ENCODE data around the gene SNRPN.
"Not testable (repeated sequence)": the region's sequence is repeated elsewhere in the genome, so short reads cannot be mapped to it uniquely, and the experiment has no call there.

The SNRPN gene

GRCh38 chr15:24954783-24955530 lies at the start of gene SNRPN, which contains the start of gene SNURF:
TSS of gene SNRPN (plus strand) at chr15:24954987. CDS start at chr15:24974454, 19,467 bp downstream.
TSS of gene SNURF (plus strand) at chr15:24954987. CDS start at chr15:24955049, 62 bp downstream.
- peak within 1 kb of the TSS; percentile 98 for H3K9ac ChIP-seq (ENCODE audit: low read depth, low read length)
- peaks cover 22% of the 10 kb centered on the region; the same call in 1 of the 2 replicates for H3K4me1 ChIP-seq (ENCODE audit: insufficient read depth, low read length)
- H3K9me3 ChIP-seq (ENCODE audit: insufficient read depth, low read depth, low read length): peaks cover 12% of the 10 kb centered on the region
- H3K27me3 ChIP-seq (ENCODE audit: insufficient read depth, low read length): no peaks in the 10 kb centered on the region
- H3K27ac ChIP-seq (ENCODE audit: low read length): peak within 1 kb of the TSS; percentile 91
- H3K36me3 ChIP-seq (ENCODE audit: insufficient read depth, low read depth, low read length): peaks cover 16% of the 10 kb centered on the region
- peak within 1 kb of the TSS; percentile 96 for H3K4me3 ChIP-seq (ENCODE audit: low read length)

DNA sequence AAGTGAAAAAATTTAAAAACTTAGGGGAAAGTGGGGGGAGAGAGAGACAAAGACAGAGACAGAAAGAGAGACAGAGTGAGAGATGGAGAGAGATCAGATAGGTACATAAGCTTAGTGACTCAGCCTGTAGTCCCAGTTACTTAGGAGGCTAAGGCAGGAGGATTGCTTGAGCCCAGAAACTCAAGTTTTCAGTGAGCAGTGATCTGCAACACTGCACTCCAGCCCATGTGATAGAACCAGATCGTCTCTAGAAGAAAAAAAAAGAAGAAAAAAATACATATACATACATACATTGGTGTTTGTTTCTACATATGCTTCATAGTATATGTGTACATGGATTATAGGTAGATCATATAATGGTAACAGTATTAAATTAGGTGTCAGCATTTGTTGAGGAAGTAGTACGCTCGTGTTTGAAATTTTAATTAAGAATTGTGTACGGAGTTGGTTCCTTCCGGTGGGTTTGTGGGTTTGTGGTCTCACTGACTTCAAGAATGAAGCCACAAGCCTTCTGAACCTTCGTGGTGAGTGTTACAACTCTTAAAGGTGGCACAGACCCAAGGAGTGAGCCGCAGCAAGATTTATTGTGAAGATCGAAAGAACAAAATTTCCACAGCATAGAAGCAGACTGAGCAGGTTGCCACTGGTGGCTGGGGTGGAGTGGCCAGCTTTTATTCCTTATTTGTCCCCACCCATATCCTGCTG lies 38.3 kb upstream of the SNRPN start:
- Histone ChIP-seq H3K36me3 (ENCODE audit: insufficient read depth, low read depth, low read length) (no peaks in the 10 kb centered on the region), H3K27ac (ENCODE audit: low read length) (no peak overlapping the region), H3K9ac (ENCODE audit: low read depth, low read length) (no peak overlapping the region), H3K27me3 (ENCODE audit: insufficient read depth, low read length) (no peaks in the 10 kb centered on the region), H3K4me3 (ENCODE audit: low read length) (no peak overlapping the region), H3K9me3 (ENCODE audit: insufficient read depth, low read depth, low read length) (peaks cover 8% of the 10 kb centered on the region; the same call in 1 of the 2 replicates), H3K4me1 (ENCODE audit: insufficient read depth, low read length) (peaks cover 16% of the 10 kb centered on the region)

DNA sequence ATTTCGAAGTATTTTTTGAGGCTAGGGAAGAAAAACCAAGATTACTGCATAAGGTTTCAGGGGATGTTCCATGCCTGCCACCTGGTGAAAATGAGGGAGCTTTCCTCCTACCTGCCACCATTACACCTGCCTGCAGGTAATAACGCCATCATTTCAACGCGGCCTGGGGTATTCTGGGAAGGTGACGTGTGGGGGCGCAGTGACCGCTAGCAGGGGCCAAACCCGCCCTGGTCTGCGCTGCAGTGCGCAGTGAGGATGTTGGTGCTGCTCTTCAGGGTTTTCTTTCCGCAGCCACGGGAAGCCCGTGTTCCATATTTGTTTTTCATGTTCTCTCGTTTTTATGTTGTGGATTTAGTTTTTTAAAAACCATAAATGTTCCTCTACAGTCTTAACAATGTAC lies 37.4 kb upstream of the SNRPN start:
- Histone ChIP-seq H3K4me1 (ENCODE audit: insufficient read depth, low read length) (peaks cover 16% of the 10 kb centered on the region), H3K27me3 (ENCODE audit: insufficient read depth, low read length) (no peaks in the 10 kb centered on the region), H3K4me3 (ENCODE audit: low read length) (no peak overlapping the region), H3K9me3 (ENCODE audit: insufficient read depth, low read depth, low read length) (peaks cover 8% of the 10 kb centered on the region; the same call in 1 of the 2 replicates), H3K36me3 (ENCODE audit: insufficient read depth, low read depth, low read length) (no peaks in the 10 kb centered on the region), H3K27ac (ENCODE audit: low read length) (no peak overlapping the region), H3K9ac (ENCODE audit: low read depth, low read length) (no peak overlapping the region)

DNA sequence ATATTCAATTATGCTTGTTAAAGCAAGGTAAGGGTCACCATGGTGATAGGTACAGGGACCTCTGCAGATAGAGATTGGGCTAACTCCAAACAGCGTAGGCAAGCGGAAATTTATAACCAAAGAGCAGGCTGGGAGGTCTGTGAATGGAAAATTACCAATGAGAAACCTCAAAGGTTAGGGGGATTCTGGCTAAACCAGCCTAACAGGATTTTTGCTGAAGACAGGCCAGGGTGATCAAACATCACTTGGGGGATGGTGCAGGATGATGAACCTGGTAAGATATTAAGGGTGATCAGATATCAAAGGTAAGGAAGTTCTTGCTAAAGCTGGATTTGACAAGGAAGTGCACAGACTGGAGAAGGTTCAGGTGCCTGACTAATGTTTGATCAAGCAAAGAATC lies 35.3 kb upstream of the SNRPN start:
- Histone ChIP-seq H3K9ac (ENCODE audit: low read depth, low read length) (no peak overlapping the region), H3K9me3 (ENCODE audit: insufficient read depth, low read depth, low read length) (peaks cover 8% of the 10 kb centered on the region; the same call in 1 of the 2 replicates), H3K36me3 (ENCODE audit: insufficient read depth, low read depth, low read length) (no peaks in the 10 kb centered on the region), H3K4me3 (ENCODE audit: low read length) (peak overlapping the region; percentile 42; the same call in 1 of the 2 replicates), H3K27ac (ENCODE audit: low read length) (no peak overlapping the region), H3K4me1 (ENCODE audit: insufficient read depth, low read length) (peaks cover 16% of the 10 kb centered on the region), H3K27me3 (ENCODE audit: insufficient read depth, low read length) (no peaks in the 10 kb centered on the region)

DNA sequence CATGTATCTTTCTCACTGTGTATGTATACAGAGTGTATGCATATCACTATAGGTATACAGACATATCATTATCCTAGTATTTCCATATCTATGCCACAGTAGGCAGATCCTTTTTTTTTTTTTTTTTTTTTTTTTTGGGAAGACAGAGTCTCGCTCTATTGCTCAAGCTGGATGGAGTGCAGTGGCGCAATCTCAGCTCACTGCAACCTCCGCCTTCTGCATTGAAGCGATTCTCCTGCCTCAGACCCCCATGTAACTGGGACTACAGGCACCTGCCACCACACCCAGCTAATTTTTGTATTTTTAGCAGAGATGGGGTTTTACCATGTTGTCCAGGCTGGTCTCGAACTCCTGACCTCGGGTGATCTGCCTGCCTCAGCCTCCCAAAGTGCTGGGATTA lies 32.0 kb upstream of the SNRPN start:
- not testable (repeated sequence) for H3K36me3 ChIP-seq (ENCODE audit: insufficient read depth, low read depth, low read length); H3K27me3 ChIP-seq (ENCODE audit: insufficient read depth, low read length); H3K9me3 ChIP-seq (ENCODE audit: insufficient read depth, low read depth, low read length); H3K27ac ChIP-seq (ENCODE audit: low read length); H3K9ac ChIP-seq (ENCODE audit: low read depth, low read length); H3K4me3 ChIP-seq (ENCODE audit: low read length)
- H3K4me1 ChIP-seq (ENCODE audit: insufficient read depth, low read length): peaks cover 16% of the 10 kb centered on the region

DNA sequence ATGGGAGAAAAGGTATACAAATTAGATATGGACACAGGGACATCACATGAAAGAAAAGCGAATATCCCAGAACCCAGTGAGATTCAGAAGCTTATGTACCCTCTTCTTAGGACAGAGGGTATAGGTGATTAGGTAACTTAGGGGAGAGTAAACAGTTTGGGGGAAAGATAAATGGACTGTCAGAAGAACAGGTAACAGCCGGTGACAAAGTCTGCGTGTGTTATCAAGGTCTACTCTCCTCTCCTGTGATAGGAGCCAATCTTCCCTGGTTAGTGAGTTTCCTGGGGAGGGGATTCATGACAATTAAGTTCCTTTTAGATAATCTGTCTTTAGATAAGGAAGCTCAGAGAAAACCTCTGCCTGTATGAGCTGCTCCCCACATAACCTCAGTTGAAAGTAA lies 30.6 kb upstream of the SNRPN start:
- Histone ChIP-seq H3K27me3 (ENCODE audit: insufficient read depth, low read length) (no peaks in the 10 kb centered on the region), H3K4me3 (ENCODE audit: low read length) (no peak overlapping the region), H3K4me1 (ENCODE audit: insufficient read depth, low read length) (peaks cover 16% of the 10 kb centered on the region), H3K9me3 (ENCODE audit: insufficient read depth, low read depth, low read length) (no peaks in the 10 kb centered on the region; the same call in 1 of the 2 replicates), H3K27ac (ENCODE audit: low read length) (no peak overlapping the region), H3K9ac (ENCODE audit: low read depth, low read length) (no peak overlapping the region), H3K36me3 (ENCODE audit: insufficient read depth, low read depth, low read length) (no peaks in the 10 kb centered on the region)

GRCh38 chr15:24924621-24925020 lies 30.2 kb upstream of the SNRPN start:
- Histone ChIP-seq H3K27ac (ENCODE audit: low read length) (no peak overlapping the region), H3K4me3 (ENCODE audit: low read length) (no peak overlapping the region), H3K9me3 (ENCODE audit: insufficient read depth, low read depth, low read length) (no peaks in the 10 kb centered on the region; the same call in 1 of the 2 replicates), H3K27me3 (ENCODE audit: insufficient read depth, low read length) (no peaks in the 10 kb centered on the region), H3K9ac (ENCODE audit: low read depth, low read length) (no peak overlapping the region), H3K4me1 (ENCODE audit: insufficient read depth, low read length) (peaks cover 15% of the 10 kb centered on the region), H3K36me3 (ENCODE audit: insufficient read depth, low read depth, low read length) (no peaks in the 10 kb centered on the region)

DNA sequence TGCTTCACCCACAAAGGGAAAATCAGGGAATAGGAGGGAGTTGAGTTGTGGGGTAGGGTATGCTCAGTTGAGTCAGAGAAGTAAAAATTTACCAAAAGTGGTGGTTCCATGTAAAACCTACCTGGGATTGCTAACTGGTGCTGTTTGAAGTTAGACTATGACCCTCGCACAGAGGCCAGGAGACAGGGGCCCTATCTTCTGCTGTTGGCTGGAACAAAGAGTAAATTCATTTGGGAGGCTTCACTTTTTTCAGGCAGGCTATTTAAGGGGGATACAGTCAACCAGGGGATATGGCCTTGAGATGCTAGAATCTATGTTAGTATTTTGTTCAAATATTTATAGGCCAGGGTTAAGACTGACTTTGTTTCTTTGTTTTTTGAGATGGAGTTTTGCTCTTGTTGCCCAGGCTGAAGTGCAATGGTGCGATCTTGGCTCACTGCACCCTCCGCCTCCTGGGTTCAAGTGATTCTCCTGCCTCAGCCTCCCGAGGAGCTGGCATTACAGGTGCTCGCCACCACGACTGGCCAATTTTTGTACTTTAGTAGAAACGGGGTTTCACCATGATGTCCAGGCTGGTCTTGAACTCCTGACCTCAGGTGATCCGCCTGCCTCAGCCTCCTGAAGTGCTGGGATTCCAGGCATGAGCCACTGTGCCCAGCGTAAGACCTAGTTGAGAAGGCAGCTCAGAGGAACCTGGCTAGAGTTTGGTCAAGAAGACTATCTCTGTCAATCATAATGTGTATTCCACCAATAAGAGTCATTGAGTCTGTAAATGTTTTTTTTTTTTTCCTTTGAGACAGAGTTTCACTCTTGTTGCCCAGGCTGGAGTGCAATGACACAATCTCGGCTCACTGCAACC lies 22.7 kb upstream of the SNRPN start:
- H3K27ac ChIP-seq (ENCODE audit: low read length); H3K27me3 ChIP-seq (ENCODE audit: insufficient read depth, low read length); H3K9me3 ChIP-seq (ENCODE audit: insufficient read depth, low read depth, low read length); H3K4me3 ChIP-seq (ENCODE audit: low read length); H3K36me3 ChIP-seq (ENCODE audit: insufficient read depth, low read depth, low read length); H3K9ac ChIP-seq (ENCODE audit: low read depth, low read length); H3K4me1 ChIP-seq (ENCODE audit: insufficient read depth, low read length): not testable (repeated sequence)

DNA sequence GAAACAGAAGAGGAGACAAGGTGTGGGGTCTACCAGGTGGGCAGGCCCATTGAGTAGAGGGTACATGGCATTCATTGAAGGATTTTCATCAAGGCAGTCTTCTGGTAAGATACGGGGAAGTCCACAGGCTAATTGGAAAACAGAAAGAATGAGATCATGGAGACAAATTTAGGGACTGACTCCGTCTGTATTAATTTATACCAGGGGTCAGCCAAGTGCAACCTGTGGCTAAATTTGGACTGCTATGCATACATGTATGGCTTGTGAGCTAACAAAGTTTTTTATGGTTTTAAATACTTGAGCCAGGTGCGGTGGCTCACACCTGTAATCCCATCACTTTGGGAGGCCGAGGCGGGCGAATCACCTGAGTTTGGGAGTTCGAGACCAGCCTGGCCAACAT lies 21.1 kb upstream of the SNRPN start:
- H3K4me1 ChIP-seq (ENCODE audit: insufficient read depth, low read length): no peaks in the 10 kb centered on the region
- no peak overlapping the region for H3K9ac ChIP-seq (ENCODE audit: low read depth, low read length)
- H3K36me3 ChIP-seq (ENCODE audit: insufficient read depth, low read depth, low read length): no peaks in the 10 kb centered on the region
- peaks cover 4% of the 10 kb centered on the region for H3K9me3 ChIP-seq (ENCODE audit: insufficient read depth, low read depth, low read length)
- no peaks in the 10 kb centered on the region for H3K27me3 ChIP-seq (ENCODE audit: insufficient read depth, low read length)
- no peak overlapping the region for H3K4me3 ChIP-seq (ENCODE audit: low read length)
- no peak overlapping the region for H3K27ac ChIP-seq (ENCODE audit: low read length)

DNA sequence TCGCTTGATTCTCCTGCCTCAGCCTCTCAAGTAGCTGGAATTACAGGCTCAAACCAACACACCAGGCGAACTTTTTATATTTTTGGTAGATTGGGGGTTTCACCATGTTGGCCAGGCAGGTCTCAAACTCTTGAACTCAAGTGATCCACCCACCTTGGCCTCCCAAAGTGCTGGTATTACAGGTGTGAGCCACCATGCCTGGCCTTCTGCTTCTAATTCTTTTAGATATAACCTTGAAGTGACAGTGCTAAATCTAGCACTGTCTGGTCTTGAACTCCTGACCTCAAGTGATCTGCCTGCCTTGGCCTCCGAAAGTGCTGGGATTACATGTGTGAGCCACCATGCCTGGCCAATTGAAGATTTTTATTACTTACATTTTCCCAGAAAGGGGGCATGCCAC lies 16.6 kb upstream of the SNRPN start:
- not testable (repeated sequence) for H3K27ac ChIP-seq (ENCODE audit: low read length); H3K9ac ChIP-seq (ENCODE audit: low read depth, low read length); H3K9me3 ChIP-seq (ENCODE audit: insufficient read depth, low read depth, low read length); H3K27me3 ChIP-seq (ENCODE audit: insufficient read depth, low read length); H3K4me1 ChIP-seq (ENCODE audit: insufficient read depth, low read length); H3K36me3 ChIP-seq (ENCODE audit: insufficient read depth, low read depth, low read length); H3K4me3 ChIP-seq (ENCODE audit: low read length)

GRCh38 chr15:24940236-24940635 lies 14.6 kb upstream of the SNRPN start:
- Histone ChIP-seq H3K27me3 (ENCODE audit: insufficient read depth, low read length) (no peaks in the 10 kb centered on the region), H3K4me3 (ENCODE audit: low read length) (no peak overlapping the region; the same call in 1 of the 2 replicates), H3K9me3 (ENCODE audit: insufficient read depth, low read depth, low read length) (peaks cover 7% of the 10 kb centered on the region; the same call in 1 of the 2 replicates), H3K36me3 (ENCODE audit: insufficient read depth, low read depth, low read length) (no peaks in the 10 kb centered on the region), H3K4me1 (ENCODE audit: insufficient read depth, low read length) (no peaks in the 10 kb centered on the region), H3K9ac (ENCODE audit: low read depth, low read length) (no peak overlapping the region), H3K27ac (ENCODE audit: low read length) (no peak overlapping the region)
